ENCODE results near the gene FITM2. TPM values are rescaled to one million over a fixed set of nuclear protein-coding genes. Genes with fewer than 3 reads are reported as not detected.

Gene FITM2
- 8.4 to 10.3 TPM (median 9.7 TPM) in 5 replicates for total RNA-seq (2022; extraction: Qiagen RNA extraction)

GRCh38 chr20:44310664-44311639 lies at the start of gene FITM2:
Gene FITM2 (minus strand): TSS chr20:44311202. CDS start chr20:44311148, 54 bp downstream.

GRCh38 chr20:44355498-44356352 lies 44.7 kb upstream of the FITM2 start, which contains the start of gene HNF4A:
Gene HNF4A (plus strand): TSS chr20:44355699. CDS start chr20:44355805, 106 bp downstream.

GRCh38 chr20:44336725-44337380 lies 25.9 kb upstream of the FITM2 start, which contains the start of gene R3HDML:
Gene R3HDML (plus strand): TSS chr20:44337043. CDS start chr20:44337158, 115 bp downstream.

Other genes with a start within 250 kb of the FITM2 start
- 5.9 to 7.9 TPM (median 7.8 TPM) in 5 replicates for gene JPH2, start 124.0 kb downstream of the FITM2 start, total RNA-seq (2022; extraction: Qiagen RNA extraction)
- 51.6 to 58.9 TPM (median 54.6 TPM) in 5 replicates for gene OSER1, start 100.4 kb downstream of the FITM2 start, total RNA-seq (2022; extraction: Qiagen RNA extraction)
- 0.09 TPM in 1 of 5 replicates, not detected in the others for gene GDAP1L1, start 63.9 kb downstream of the FITM2 start, total RNA-seq (2022; extraction: Qiagen RNA extraction)
- 0.13 to 0.59 TPM (median 0.34 TPM) in 5 replicates for gene R3HDML, start 25.8 kb upstream of the FITM2 start, total RNA-seq (2022; extraction: Qiagen RNA extraction)
- 17.2 to 20.0 TPM (median 19.8 TPM) in 5 replicates for gene HNF4A, start 44.5 kb upstream of the FITM2 start, total RNA-seq (2022; extraction: Qiagen RNA extraction)
- gene TTPAL, start 164.7 kb upstream of the FITM2 start, total RNA-seq (2022; extraction: Qiagen RNA extraction): 14.9 to 17.6 TPM (median 15.9 TPM) in 5 replicates
- 68.8 to 86.4 TPM (median 82.6 TPM) in 5 replicates for gene SERINC3, start 210.9 kb upstream of the FITM2 start, total RNA-seq (2022; extraction: Qiagen RNA extraction)

All from A549 treated with AZD2906 at 1 μM for 4 hours (cell line).